ENCODE data around the gene USP20. TPM values are rescaled to one million over a fixed set of nuclear protein-coding genes. Genes with fewer than 3 reads are reported as not detected.

The USP20 gene
- total RNA-seq, 1 donor from 2014 or later = 39.2 TPM

DNA sequence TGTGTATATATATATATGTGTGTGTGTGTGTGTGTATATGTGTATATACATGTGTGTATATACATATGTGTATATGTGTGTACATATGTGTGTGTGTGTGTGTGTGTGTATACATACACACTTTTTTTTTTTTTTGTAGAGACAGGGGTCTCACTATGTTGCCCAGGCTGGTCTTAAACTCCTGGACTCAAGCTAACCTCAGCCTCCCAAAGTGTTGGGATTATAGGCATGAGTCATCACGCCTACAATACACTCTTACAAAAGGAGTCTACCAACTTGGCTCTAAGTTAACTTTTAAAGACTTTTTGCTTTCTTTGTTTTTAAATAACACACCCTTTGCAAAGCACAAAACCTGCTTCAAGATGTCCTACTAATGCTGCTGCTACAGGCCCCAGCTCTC, 2.3 kb upstream of the USP20 start:
- Mint-ChIP-seq H3K27ac (no peak overlapping the region), H3K4me1 (ENCODE audit: unreplicated experiment) (peaks cover 16% of the 10 kb centered on the region), H3K36me3 (peaks cover 3% of the 10 kb centered on the region), H3K4me3 (peak overlapping the region; percentile 99), H3K9me3 (no peaks in the 10 kb centered on the region), H3K27me3 (no peaks in the 10 kb centered on the region)
- TF ChIP-seq, protein P1, sequence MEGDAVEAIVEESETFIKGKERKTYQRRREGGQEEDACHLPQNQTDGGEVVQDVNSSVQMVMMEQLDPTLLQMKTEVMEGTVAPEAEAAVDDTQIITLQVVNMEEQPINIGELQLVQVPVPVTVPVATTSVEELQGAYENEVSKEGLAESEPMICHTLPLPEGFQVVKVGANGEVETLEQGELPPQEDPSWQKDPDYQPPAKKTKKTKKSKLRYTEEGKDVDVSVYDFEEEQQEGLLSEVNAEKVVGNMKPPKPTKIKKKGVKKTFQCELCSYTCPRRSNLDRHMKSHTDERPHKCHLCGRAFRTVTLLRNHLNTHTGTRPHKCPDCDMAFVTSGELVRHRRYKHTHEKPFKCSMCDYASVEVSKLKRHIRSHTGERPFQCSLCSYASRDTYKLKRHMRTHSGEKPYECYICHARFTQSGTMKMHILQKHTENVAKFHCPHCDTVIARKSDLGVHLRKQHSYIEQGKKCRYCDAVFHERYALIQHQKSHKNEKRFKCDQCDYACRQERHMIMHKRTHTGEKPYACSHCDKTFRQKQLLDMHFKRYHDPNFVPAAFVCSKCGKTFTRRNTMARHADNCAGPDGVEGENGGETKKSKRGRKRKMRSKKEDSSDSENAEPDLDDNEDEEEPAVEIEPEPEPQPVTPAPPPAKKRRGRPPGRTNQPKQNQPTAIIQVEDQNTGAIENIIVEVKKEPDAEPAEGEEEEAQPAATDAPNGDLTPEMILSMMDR (conservative IDR thresholded peaks at IDR 0.05) = no peak
- no peak for DNase-seq (ENCODE audit: extremely low spot score, unreplicated experiment)

DNA sequence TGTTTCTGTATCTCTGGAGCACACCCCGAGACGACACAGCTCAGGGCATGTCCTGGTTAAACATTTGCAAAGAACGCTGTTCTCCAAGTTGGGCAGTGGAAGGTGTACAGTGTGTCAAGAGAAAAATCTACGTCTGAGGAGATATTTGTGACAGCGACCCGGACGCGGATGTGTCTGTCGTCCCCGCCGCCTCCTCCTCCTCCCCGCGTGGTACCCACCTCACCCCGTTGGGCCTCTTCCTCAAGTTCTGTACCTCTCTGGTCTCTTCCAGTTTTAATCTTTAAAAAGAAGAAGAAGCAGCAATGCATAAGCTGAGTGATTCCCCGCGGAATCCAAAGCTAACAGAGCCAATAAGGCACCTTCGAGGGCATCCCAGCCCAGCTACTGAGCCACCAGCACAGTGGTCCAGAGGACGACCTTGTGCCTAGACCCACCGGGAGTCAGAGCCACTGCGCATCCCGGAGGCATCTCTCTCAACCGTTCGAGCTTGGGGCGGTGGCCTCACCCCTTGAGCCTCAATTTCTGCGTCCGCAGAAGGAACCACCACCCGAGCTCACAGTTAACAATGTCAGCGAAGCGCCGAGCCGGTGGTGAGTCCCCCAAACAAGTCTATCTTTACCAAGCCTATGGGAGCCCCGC, 650 bp upstream of the USP20 start:
- no peaks in the 10 kb centered on the region for H3K27me3 Mint-ChIP-seq
- DNase-seq (ENCODE audit: extremely low spot score, unreplicated experiment) = no peak
- TF ChIP-seq, protein P1 (conservative IDR thresholded peaks at IDR 0.05) = no peak
- H3K4me3 Mint-ChIP-seq = peak overlapping the region; percentile 99
- peaks cover 27% of the 10 kb centered on the region for H3K4me1 Mint-ChIP-seq (ENCODE audit: unreplicated experiment)
- peak overlapping the region; percentile 95 for H3K27ac Mint-ChIP-seq
- peaks cover 3% of the 10 kb centered on the region for H3K36me3 Mint-ChIP-seq
- no peaks in the 10 kb centered on the region for H3K9me3 Mint-ChIP-seq

DNA sequence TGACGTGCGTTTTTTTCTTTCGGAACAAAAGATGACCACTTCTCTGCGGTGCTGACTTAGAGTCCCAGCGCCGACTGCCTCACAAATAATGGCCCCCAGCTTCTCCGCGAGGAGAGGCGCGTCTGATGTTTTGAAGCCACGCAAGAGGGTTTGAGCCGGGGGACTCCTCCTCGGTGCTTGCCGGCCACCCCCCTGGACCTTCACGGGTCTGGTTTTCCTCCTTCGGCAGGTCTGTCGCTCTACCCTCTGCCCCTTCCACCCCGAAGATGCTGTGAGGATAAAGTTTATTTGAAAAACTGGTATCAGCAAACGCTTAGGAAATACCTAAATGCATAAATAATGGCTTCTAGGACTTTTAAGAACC, 584 bp downstream of the USP20 start:
- DNase-seq (ENCODE audit: extremely low spot score, unreplicated experiment) = no peak
- peak overlapping the region; percentile 94 for H3K4me3 Mint-ChIP-seq
- H3K27me3 Mint-ChIP-seq = no peaks in the 10 kb centered on the region
- H3K36me3 Mint-ChIP-seq = peaks cover 3% of the 10 kb centered on the region
- peak overlapping the region; percentile 91 for H3K27ac Mint-ChIP-seq
- H3K4me1 Mint-ChIP-seq (ENCODE audit: unreplicated experiment) = peaks cover 27% of the 10 kb centered on the region
- TF ChIP-seq, protein P1 (conservative IDR thresholded peaks at IDR 0.05) = no peak
- no peaks in the 10 kb centered on the region for H3K9me3 Mint-ChIP-seq

DNA sequence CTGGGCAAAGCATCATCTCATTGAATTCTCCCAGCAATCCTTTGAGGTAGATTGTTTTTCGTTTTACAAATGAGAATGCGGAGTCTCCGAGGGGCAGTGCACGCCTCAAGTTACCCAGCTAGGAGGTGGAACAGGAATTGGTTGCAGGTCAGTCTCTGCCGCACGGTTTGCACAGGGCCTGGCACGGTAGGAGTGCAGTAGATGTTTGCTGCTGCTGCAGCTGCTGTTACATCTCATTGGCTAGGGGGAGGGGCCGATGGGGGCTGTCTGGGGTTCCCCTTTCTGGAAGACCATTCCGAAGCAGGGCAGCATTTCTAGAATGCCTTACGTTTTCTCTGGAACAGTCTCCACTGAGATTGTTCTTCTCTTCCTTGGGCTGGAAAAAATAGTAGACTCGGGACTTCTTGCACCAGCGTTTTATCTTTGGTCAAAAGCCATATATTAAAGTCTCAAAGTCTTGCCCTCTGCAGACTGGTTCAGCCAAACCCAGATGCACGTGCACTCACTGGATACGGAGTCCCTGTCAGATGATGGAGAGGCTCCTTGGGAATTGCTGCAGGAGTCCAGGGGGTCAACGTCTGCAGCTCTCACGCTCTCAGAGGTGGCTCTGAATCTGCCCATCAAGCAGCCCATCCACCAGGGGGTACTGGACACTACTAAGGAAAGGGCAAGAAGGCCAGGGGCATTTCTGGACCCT, 1.2 kb downstream of the USP20 start:
- peaks cover 7% of the 10 kb centered on the region for H3K36me3 Mint-ChIP-seq
- peak overlapping the region; percentile 94 for H3K4me3 Mint-ChIP-seq
- TF ChIP-seq, protein P1 (conservative IDR thresholded peaks at IDR 0.05) = no peak
- no peaks in the 10 kb centered on the region for H3K9me3 Mint-ChIP-seq
- H3K4me1 Mint-ChIP-seq (ENCODE audit: unreplicated experiment) = peaks cover 32% of the 10 kb centered on the region
- no peak for DNase-seq (ENCODE audit: extremely low spot score, unreplicated experiment)
- no peaks in the 10 kb centered on the region for H3K27me3 Mint-ChIP-seq
- peak overlapping the region; percentile 91 for H3K27ac Mint-ChIP-seq

DNA sequence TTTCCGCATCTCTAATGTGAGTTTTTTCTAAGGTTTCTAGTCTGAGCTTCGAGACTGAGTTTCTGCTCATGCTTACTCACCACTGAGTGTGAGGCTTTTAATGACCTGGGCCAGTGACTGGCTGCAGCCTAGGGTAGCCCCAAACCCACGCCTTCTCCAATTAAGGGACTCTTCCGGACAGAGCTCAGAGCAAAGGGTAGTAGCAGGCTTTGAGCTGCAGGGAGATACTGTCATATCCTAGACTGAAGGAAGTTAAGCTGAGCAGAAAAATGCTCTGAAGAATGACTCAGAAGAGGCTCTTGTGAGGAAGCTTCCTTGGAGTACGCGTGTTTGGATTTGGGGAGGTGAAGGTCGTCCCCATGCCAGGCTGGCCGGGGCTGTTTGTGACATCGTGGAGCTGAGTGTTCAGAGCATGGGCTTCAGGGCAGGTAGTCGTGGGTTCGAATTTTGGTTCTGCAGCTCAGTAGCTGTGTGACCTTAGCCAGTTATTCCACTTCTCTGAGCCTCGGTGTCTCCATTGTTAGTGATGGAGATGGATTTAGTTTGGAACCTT, 3.5 kb downstream of the USP20 start:
- no peaks in the 10 kb centered on the region for H3K27me3 Mint-ChIP-seq
- H3K36me3 Mint-ChIP-seq = peaks cover 4% of the 10 kb centered on the region
- peak overlapping the region; percentile 61 for H3K4me3 Mint-ChIP-seq
- no peak for DNase-seq (ENCODE audit: extremely low spot score, unreplicated experiment)
- H3K9me3 Mint-ChIP-seq = no peaks in the 10 kb centered on the region
- H3K4me1 Mint-ChIP-seq (ENCODE audit: unreplicated experiment) = peaks cover 34% of the 10 kb centered on the region
- peak overlapping the region; percentile 60 for H3K27ac Mint-ChIP-seq
- TF ChIP-seq, protein P1 (conservative IDR thresholded peaks at IDR 0.05) = no peak
